Neuronal stem cell (in vitro differentiated cells): ENCODE results near the gene WRNIP1.

ENCODE experiments used
- DNase-seq: peaks from one replicate; pipeline ENCODE4 v3.0.0-alpha.2; 2013; ENCODE audit warnings: low spot score
- H2AFZ ChIP-seq: one replicate; pipeline ENCODE4 v1.6.1; 2013; ENCODE audit warnings: mild to moderate bottlenecking, low read length, inconsistent platforms
- H2AK5ac ChIP-seq: 2 replicates; pipeline ENCODE4 v1.6.1; 2013; ENCODE audit warnings: low read depth, mild to moderate bottlenecking, inconsistent platforms, low read length, moderate library complexity, mixed read lengths
- H2BK120ac ChIP-seq: 2 replicates; pipeline ENCODE4 v1.6.1; 2013; ENCODE audit warnings: low read depth, mild to moderate bottlenecking, inconsistent platforms, low read length, moderate library complexity, mixed read lengths
- H2BK12ac ChIP-seq: one replicate; pipeline ENCODE4 v1.6.1; 2013; ENCODE audit warnings: low read length, inconsistent platforms
- H2BK15ac ChIP-seq: 2 replicates; pipeline ENCODE4 v1.6.1; 2013; ENCODE audit warnings: mild to moderate bottlenecking, low read length, inconsistent platforms, mixed read lengths
- H2BK5ac ChIP-seq: one replicate; pipeline ENCODE4 v1.6.1; 2013; ENCODE audit warnings: inconsistent platforms, mild to moderate bottlenecking, low read length, moderate library complexity
- H3K14ac ChIP-seq: one replicate; pipeline ENCODE4 v1.6.1; 2013; ENCODE audit warnings: low read length, inconsistent platforms
- H3K18ac ChIP-seq: 2 replicates; pipeline ENCODE4 v1.6.1; 2013; ENCODE audit warnings: low read length, inconsistent platforms
- H3K23ac ChIP-seq: 2 replicates; pipeline ENCODE4 v1.6.1; 2013; ENCODE audit warnings: low read depth, mild to moderate bottlenecking, mixed read lengths, low read length, inconsistent platforms; ENCODE audit not compliant: poor library complexity
- H3K27ac ChIP-seq: replicated peaks from 3 replicates; pipeline ENCODE4 v1.5.1; 2013; ENCODE audit warnings: low read length, inconsistent platforms
- H3K27me3 ChIP-seq, 3 experiments: 2 replicates each; pipeline ENCODE4 v1.6.1; 2013; ENCODE audit warnings: low read length in 3 of 3, mild to moderate bottlenecking in 2 of 3, inconsistent platforms in 1 of 3, low read depth in 1 of 3, mixed read lengths in 1 of 3, moderate library complexity in 1 of 3; ENCODE audit not compliant: control insufficient read depth in 3 of 3, insufficient read depth in 3 of 3
- H3K36me3 ChIP-seq, 2 donors: replicated peaks in 1 of 2; 2 replicates each; pipeline ENCODE4 v1.6.1; 2013; ENCODE audit warnings: low read length in 2 of 2; ENCODE audit not compliant: control insufficient read depth in 2 of 2, insufficient read depth in 2 of 2
- H3K4ac ChIP-seq: 2 replicates; pipeline ENCODE4 v1.6.1; 2013; ENCODE audit warnings: inconsistent platforms, mild to moderate bottlenecking, low read length, moderate library complexity
- H3K4me1 ChIP-seq, 2 donors: 1 replicate in 1 of 2; 2 replicates in 1 of 2; pipeline ENCODE4 v1.6.1; 2013; ENCODE audit warnings: low read length in 2 of 2, low read depth in 1 of 2; ENCODE audit not compliant: control insufficient read depth in 2 of 2, insufficient read depth in 1 of 2
- H3K4me2 ChIP-seq: one replicate; pipeline ENCODE4 v1.6.1; 2013; ENCODE audit warnings: mild to moderate bottlenecking, low read length, inconsistent platforms; ENCODE audit not compliant: insufficient read depth, poor library complexity, severe bottlenecking
- H3K4me3 ChIP-seq, 2 donors: 2 replicates each; pipeline ENCODE4 v1.5.1; 2013; ENCODE audit warnings: low read length in 2 of 2, mild to moderate bottlenecking in 2 of 2, inconsistent platforms in 1 of 2, moderate library complexity in 1 of 2
- H3K79me1 ChIP-seq: one replicate; pipeline ENCODE4 v1.6.1; 2013; ENCODE audit warnings: low read depth, mild to moderate bottlenecking, inconsistent platforms, low read length, moderate library complexity
- H3K9ac ChIP-seq: one replicate; pipeline ENCODE4 v1.6.1; 2013; ENCODE audit warnings: mild to moderate bottlenecking, low read depth, low read length, inconsistent platforms; ENCODE audit not compliant: poor library complexity
- H3K9me3 ChIP-seq, 2 donors: replicated peaks in 1 of 2; 2 replicates each; pipeline versions ENCODE3 to v1.6.1; 2013; ENCODE audit warnings: low read length in 2 of 2, mild to moderate bottlenecking in 2 of 2, inconsistent platforms in 1 of 2, low read depth in 1 of 2, mixed read lengths in 1 of 2, moderate library complexity in 1 of 2; ENCODE audit not compliant: control insufficient read depth in 2 of 2, insufficient read depth in 1 of 2
- H4K8ac ChIP-seq: one replicate; pipeline ENCODE4 v1.6.1; 2013; ENCODE audit warnings: low read depth, mild to moderate bottlenecking, inconsistent platforms, low read length, moderate library complexity
- H4K91ac ChIP-seq: one replicate; pipeline ENCODE4 v1.6.1; 2013; ENCODE audit warnings: low read length, low read depth, mild to moderate bottlenecking, inconsistent platforms; ENCODE audit not compliant: poor library complexity
- WGBS, 2 donors: extraction: QIAGEN DNeasy Blood & Tissue Kit; methylation state at CpG; one replicate each; pipeline ENCODE4 v1.1.7; 2013; ENCODE audit warnings: missing lambda C conversion rate in 2 of 2, mixed read lengths in 1 of 2; ENCODE audit not compliant: insufficient read length in 2 of 2, insufficient replicate concordance in 1 of 2; ENCODE audit errors: extremely low coverage in 2 of 2; 5-methylcytosine and 5-hydroxymethylcytosine counted together

WRNIP1 gene

DNA sequence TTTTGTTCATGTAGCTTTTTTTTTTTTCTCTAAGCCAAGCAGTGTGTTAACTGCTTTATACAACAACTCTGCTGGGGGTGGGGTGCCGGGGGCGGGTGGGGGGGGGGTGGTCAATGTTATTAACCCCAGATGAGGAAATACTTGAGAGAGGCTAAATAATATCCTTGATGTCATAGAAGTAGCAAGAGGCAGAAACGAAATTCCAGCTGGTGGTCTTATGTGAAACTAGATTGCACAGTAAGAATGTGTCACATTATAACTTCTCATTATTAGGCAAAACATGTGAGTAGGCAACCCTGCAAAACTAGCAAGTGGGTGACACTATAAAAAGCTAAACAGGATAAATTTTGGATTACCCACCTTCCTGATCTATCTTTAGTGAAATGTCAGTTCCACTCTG is 27.3 kb upstream of the WRNIP1 start:
- Histone ChIP-seq H3K27me3 (no peaks in the 10 kb centered on the region), H2BK15ac (no peak overlapping the region), H2BK120ac (no peak overlapping the region), H3K18ac (no peak overlapping the region), H2AK5ac (no peak overlapping the region), H3K36me3 (no peaks in the 10 kb centered on the region), H2BK5ac (no peak overlapping the region), H3K4me2 (no peak overlapping the region), H3K4ac (no peak overlapping the region), H4K91ac (no peak overlapping the region), H2AFZ (peak overlapping the region; percentile 4), H3K23ac (no peak overlapping the region), H4K8ac (no peak overlapping the region), H2BK12ac (no peak overlapping the region), H3K4me1 (peaks cover 2 to 18% of the 10 kb centered on the region in 2 donors), H3K9ac (no peak overlapping the region), H3K4me3 (no peak overlapping the region), H3K79me1 (no peaks in the 10 kb centered on the region), H3K14ac (no peak overlapping the region), H3K27ac (no peak overlapping the region), H3K9me3 (no peaks in the 10 kb centered on the region)
- DNase-seq: no peak
- WGBS, 2 donors: no CpG with 5 or more reads among the region's 3 CpGs

GRCh38 chr6:2738373-2738979 is 26.7 kb upstream of the WRNIP1 start:
- Histone ChIP-seq H3K18ac (no peak overlapping the region), H2BK5ac (no peak overlapping the region), H3K14ac (no peak overlapping the region), H3K9ac (no peak overlapping the region), H4K91ac (no peak overlapping the region), H3K27me3 (no peaks in the 10 kb centered on the region), H3K23ac (no peak overlapping the region), H2AFZ (peak overlapping the region; percentile 4), H2BK15ac (no peak overlapping the region), H3K4me3 (no peak overlapping the region), H3K36me3 (no peaks in the 10 kb centered on the region), H3K27ac (no peak overlapping the region), H4K8ac (no peak overlapping the region), H2BK12ac (no peak overlapping the region), H3K4me1 (peaks cover 2 to 18% of the 10 kb centered on the region in 2 donors), H3K4me2 (no peak overlapping the region), H3K9me3 (no peaks in the 10 kb centered on the region), H2BK120ac (no peak overlapping the region), H3K79me1 (no peaks in the 10 kb centered on the region), H2AK5ac (no peak overlapping the region), H3K4ac (no peak overlapping the region)
- peak; percentile 54 for DNase-seq
- WGBS, 2 donors: no CpG with 5 or more reads among the region's 5 CpGs

GRCh38 chr6:2739335-2739734 is 25.9 kb upstream of the WRNIP1 start:
- Histone ChIP-seq H3K4me1 (peaks cover 4 to 18% of the 10 kb centered on the region in 2 donors), H3K14ac (no peak overlapping the region), H3K4me2 (no peak overlapping the region), H3K9me3 (no peaks in the 10 kb centered on the region), H2BK5ac (no peak overlapping the region), H4K8ac (no peak overlapping the region), H3K9ac (no peak overlapping the region), H3K4me3 (no peak overlapping the region), H3K36me3 (no peaks in the 10 kb centered on the region), H3K18ac (no peak overlapping the region), H3K27me3 (no peaks in the 10 kb centered on the region), H3K4ac (no peak overlapping the region), H2AK5ac (no peak overlapping the region), H3K23ac (no peak overlapping the region), H4K91ac (no peak overlapping the region), H3K27ac (no peak overlapping the region), H2AFZ (peak overlapping the region; percentile 54), H2BK15ac (no peak overlapping the region), H2BK120ac (no peak overlapping the region), H3K79me1 (no peaks in the 10 kb centered on the region), H2BK12ac (no peak overlapping the region)
- WGBS, 2 donors: no CpG with 5 or more reads among the region's 4 CpGs
- no peak for DNase-seq

- no peaks in the 10 kb centered on the region for H3K9me3 ChIP-seq
These were observed 24.6 kb upstream of the WRNIP1 start for GRCh38 chr6:2740581-2740980.

More at GRCh38 chr6:2740581-2740980, 24.6 kb upstream of the WRNIP1 start:
- Histone ChIP-seq H2BK120ac (no peak overlapping the region), H3K4ac (no peak overlapping the region), H3K4me1 (peaks cover 4 to 13% of the 10 kb centered on the region in 2 donors), H3K4me2 (no peak overlapping the region), H3K27ac (no peak overlapping the region), H2BK5ac (peak overlapping the region; percentile 19), H3K4me3 (no peak overlapping the region), H3K18ac (no peak overlapping the region), H4K91ac (no peak overlapping the region), H3K27me3 (no peaks in the 10 kb centered on the region), H3K23ac (no peak overlapping the region), H2BK12ac (no peak overlapping the region), H3K14ac (no peak overlapping the region), H3K79me1 (no peaks in the 10 kb centered on the region), H3K36me3 (no peaks in the 10 kb centered on the region), H4K8ac (no peak overlapping the region), H2BK15ac (no peak overlapping the region), H2AK5ac (no peak overlapping the region), H3K9ac (no peak overlapping the region), H2AFZ (no peak overlapping the region)
- no peak for DNase-seq
- no CpG with 5 or more reads among the region's 5 CpGs for WGBS, 2 donors
